Naive thymus-derived CD4-positive, alpha-beta T cell (primary cell): Measurements from ENCODE around the gene MDM2. TPM values are rescaled to one million over a fixed set of nuclear protein-coding genes. Genes with fewer than 3 reads are reported as not detected.

Experiments used
- ATAC-seq: fragments of 150-1000 bp; cut with Tn5 transposase; 2 replicates; pipeline ENCODE4 v1.10.0; 2021; ENCODE audit warnings: mild to moderate bottlenecking, moderate library complexity
- CTCF ChIA-PET: fragments of 350-600 bp; sonication (Branson Sonifier 250); formaldehyde crosslinking; loops from one replicate; lab custom pipeline; 2021; ENCODE audit warnings: antibody characterized with exemption; lab: Charles Lee
- POLR2A ChIA-PET: fragments of 350-600 bp; sonication (Branson Sonifier 250); formaldehyde crosslinking; loops from one replicate; lab custom pipeline; 2021; ENCODE audit warnings: antibody characterized with exemption, inconsistent platforms; lab: Charles Lee
- DNase-seq, 9 donors: peaks; one replicate each; pipeline versions ENCODE4 v3.0.0 to v3.0.0-alpha.2; 2020 to 2022; ENCODE audit warnings: mixed read lengths in 1 of 9
- H3K27ac ChIP-seq: one replicate; pipeline ENCODE4 v1.7.0; 2013; ENCODE audit warnings: mild to moderate bottlenecking, low read depth, low read length, moderate library complexity
- H3K27me3 ChIP-seq, 2 donors: one replicate each; pipeline ENCODE4 v1.7.0; 2013; ENCODE audit warnings: low read length in 2 of 2, mild to moderate bottlenecking in 2 of 2, moderate library complexity in 2 of 2; ENCODE audit not compliant: control insufficient read depth in 2 of 2, insufficient read depth in 2 of 2
- H3K36me3 ChIP-seq, 3 experiments: 1 replicate in 2 of 3; 2 replicates in 1 of 3; pipeline ENCODE4 v1.7.0; 2013; ENCODE audit warnings: low read length in 3 of 3, mild to moderate bottlenecking in 3 of 3, moderate library complexity in 1 of 3; ENCODE audit not compliant: insufficient read depth in 3 of 3, control insufficient read depth in 2 of 3
- H3K4me1 ChIP-seq, 2 donors: one replicate each; pipeline ENCODE4 v1.7.0; 2013; ENCODE audit warnings: low read length in 2 of 2, mild to moderate bottlenecking in 2 of 2, moderate library complexity in 1 of 2; ENCODE audit not compliant: control insufficient read depth in 2 of 2, insufficient read depth in 2 of 2
- H3K4me3 ChIP-seq: 2 replicates; pipeline ENCODE4 v1.7.0; 2013; ENCODE audit warnings: mild to moderate bottlenecking, low read length
- H3K9me3 ChIP-seq, 3 experiments: 1 replicate in 2 of 3; 2 replicates in 1 of 3; pipeline ENCODE4 v1.7.0; 2013; ENCODE audit warnings: low read length in 3 of 3; ENCODE audit not compliant: control insufficient read depth in 2 of 3
- H3K27ac Mint-ChIP-seq, 9 donors: one replicate each; pipeline ENCODE4 v1.8.0; 2020 to 2022; ENCODE audit warnings: mixed read lengths in 9 of 9, mild to moderate bottlenecking in 8 of 9, moderate library complexity in 5 of 9, inconsistent platforms in 2 of 9
- H3K27me3 Mint-ChIP-seq, 5 donors: one replicate each; pipeline ENCODE4 v1.8.0; 2021 to 2022; ENCODE audit warnings: mixed read lengths in 5 of 5, mild to moderate bottlenecking in 1 of 5
- H3K36me3 Mint-ChIP-seq, 5 donors: one replicate each; pipeline ENCODE4 v1.8.0; 2020 to 2022; ENCODE audit warnings: mixed read lengths in 5 of 5, mild to moderate bottlenecking in 3 of 5, inconsistent platforms in 1 of 5
- H3K4me1 Mint-ChIP-seq, 7 donors: one replicate each; pipeline ENCODE4 v1.8.0; 2020 to 2022; ENCODE audit warnings: mixed read lengths in 7 of 7, mild to moderate bottlenecking in 3 of 7, inconsistent platforms in 1 of 7
- H3K4me3 Mint-ChIP-seq, 10 donors: one replicate each; pipeline ENCODE4 v1.8.0; 2020 to 2022; ENCODE audit warnings: mild to moderate bottlenecking in 10 of 10, mixed read lengths in 10 of 10, moderate library complexity in 6 of 10, inconsistent platforms in 2 of 10
- H3K9me3 Mint-ChIP-seq, 11 donors: one replicate each; pipeline ENCODE4 v1.8.0; 2020 to 2022; ENCODE audit warnings: mixed read lengths in 11 of 11, mild to moderate bottlenecking in 4 of 11, inconsistent platforms in 1 of 11, moderate library complexity in 1 of 11
- intact Hi-C, 2 donors: fragments of 100-400 bp; cut with micrococcal nuclease; formaldehyde crosslinking; loops; one replicate each; pipeline ENCODE4 v1.15.1; 2023
- polyA plus RNA-seq, 2 donors: library from polyadenylated mRNA; unstranded; fragments of 300-500 nt; fragmentation: Illumina TruSeq; gene quantifications; one replicate each; pipeline ENCODE4 v1.2.3, GENCODE V29; 2021
- total RNA-seq, 6 experiments: library from RNA in 5 of 6; stranded (reverse) in 5 of 6; gene quantifications; 1 replicate in 5 of 6; 2 replicates in 1 of 6; pipeline ENCODE4 v1.2.3 and lab custom pipeline; 2021 to 2026

Gene MDM2
- total and polyA plus RNA-seq, 7 experiments from 2014 or later = 14.5 to 271 (median 79.8) TPM

DNA sequence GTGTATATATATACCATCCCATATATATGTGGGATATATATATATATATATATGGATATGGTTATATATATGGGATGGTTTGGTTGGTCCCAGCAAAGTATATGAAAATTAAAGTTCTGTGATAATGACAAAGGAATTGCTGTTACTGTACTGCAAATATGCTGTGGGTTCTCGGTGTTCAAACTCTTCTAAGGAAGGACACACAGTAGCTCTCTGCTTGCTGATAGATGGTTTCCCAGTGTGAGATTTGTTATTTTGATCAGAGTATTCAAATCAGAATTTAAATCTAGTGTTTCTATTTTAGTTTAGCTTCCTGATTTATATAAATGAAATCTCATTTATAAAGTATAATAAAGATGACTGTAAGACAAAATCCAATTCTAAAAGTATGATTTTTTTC lies 42.3 kb upstream of the MDM2 start:
- CTCF ChIA-PET = no interaction called here
- Histone ChIP-seq H3K27me3 (no peaks in the 10 kb centered on the region), H3K27ac (no peak overlapping the region), H3K4me3 (no peak overlapping the region), H3K9me3 (no peaks in the 10 kb centered on the region), H3K36me3 (peaks cover 0 to 27% (median 0%) of the 10 kb centered on the region in 3 experiments), H3K4me1 (no peaks in the 10 kb centered on the region)
- peaks cover 2 to 15% (median 9%) of the 10 kb centered on the region in 7 donors for H3K4me1 Mint-ChIP-seq
- peaks cover 8 to 40% (median 22%) of the 10 kb centered on the region in 5 donors for H3K36me3 Mint-ChIP-seq
- no peak for ATAC-seq
- H3K9me3 Mint-ChIP-seq = peaks cover 0 to 6% (median 0%) of the 10 kb centered on the region in 11 donors
- H3K27me3 Mint-ChIP-seq = no peaks in the 10 kb centered on the region
- no peak for DNase-seq
- no peak overlapping the region for H3K4me3 Mint-ChIP-seq
- intact Hi-C loops = no loop called here
- no peak overlapping the region for H3K27ac Mint-ChIP-seq
- POLR2A ChIA-PET = no interaction called here

DNA sequence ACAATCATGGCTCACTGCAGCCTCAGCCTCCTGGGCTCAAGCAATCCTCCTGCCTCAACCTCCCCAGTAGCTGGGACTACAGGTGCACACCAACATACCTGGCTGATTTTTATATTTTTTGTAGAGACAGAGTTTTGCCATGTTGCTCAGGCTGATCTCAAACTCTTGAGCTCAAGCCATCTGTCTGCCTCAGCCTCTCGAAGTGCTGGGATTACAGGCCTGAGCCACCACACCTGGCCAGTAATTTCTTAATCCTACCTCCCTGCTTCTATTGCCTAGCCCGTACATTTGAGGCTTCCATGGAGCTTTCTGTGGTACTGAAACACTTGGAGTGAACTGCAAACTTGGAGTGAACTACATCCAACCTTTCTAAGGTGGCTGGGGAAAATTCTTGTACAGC lies 41.3 kb upstream of the MDM2 start:
- peaks cover 0 to 6% (median 0%) of the 10 kb centered on the region in 11 donors for H3K9me3 Mint-ChIP-seq
- Histone ChIP-seq H3K9me3 (no peaks in the 10 kb centered on the region), H3K27me3 (no peaks in the 10 kb centered on the region), H3K36me3 (peaks cover 0 to 24% (median 0%) of the 10 kb centered on the region in 3 experiments), H3K4me1 (no peaks in the 10 kb centered on the region), H3K4me3 (no peak overlapping the region), H3K27ac (no peak overlapping the region)
- no peak overlapping the region for H3K27ac Mint-ChIP-seq
- H3K27me3 Mint-ChIP-seq = no peaks in the 10 kb centered on the region
- ChIA-PET CTCF (no interaction called here), POLR2A (interaction anchor here (0.6 kb wide), 1 partner anchor 423 kb away, joined by 3 read pairs; no protein-coding TSS in a partner anchor)
- DNase-seq = no peak
- H3K4me3 Mint-ChIP-seq = no peak overlapping the region
- intact Hi-C loops = no loop called here
- H3K36me3 Mint-ChIP-seq = peaks cover 5 to 34% (median 20%) of the 10 kb centered on the region in 5 donors
- peaks cover 1 to 16% (median 7%) of the 10 kb centered on the region in 7 donors for H3K4me1 Mint-ChIP-seq
- no peak for ATAC-seq

DNA sequence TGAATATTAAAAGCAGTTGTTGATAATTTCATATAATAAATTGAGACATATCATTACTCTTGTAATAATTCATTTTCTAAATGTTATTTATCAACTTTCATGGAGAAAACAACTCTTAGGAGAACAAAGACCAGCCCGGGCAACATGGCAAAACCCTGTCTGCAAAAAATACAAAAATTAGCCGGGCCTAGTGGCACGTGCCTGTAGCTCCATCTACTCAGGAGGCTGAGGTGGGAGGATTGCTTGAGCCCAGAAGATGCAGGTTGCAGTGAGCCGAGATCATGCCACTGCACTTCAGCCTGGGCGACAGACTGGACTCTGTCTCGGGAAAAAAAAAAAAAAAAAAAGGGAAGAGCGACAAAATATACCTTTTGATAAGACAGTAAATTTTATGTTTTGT lies 40.8 kb upstream of the MDM2 start:
- no peak overlapping the region for H3K4me3 ChIP-seq
- H3K36me3 ChIP-seq = peaks cover 0 to 19% (median 0%) of the 10 kb centered on the region in 3 experiments
- H3K9me3 ChIP-seq = no peaks in the 10 kb centered on the region
- Mint-ChIP-seq H3K4me1 (peaks cover 0 to 16% (median 4%) of the 10 kb centered on the region in 7 donors), H3K36me3 (peaks cover 3 to 28% (median 15%) of the 10 kb centered on the region in 5 donors), H3K27ac (no peak overlapping the region), H3K4me3 (no peak overlapping the region), H3K9me3 (peaks cover 0 to 6% (median 0%) of the 10 kb centered on the region in 11 donors), H3K27me3 (no peaks in the 10 kb centered on the region)
- H3K27ac ChIP-seq = no peak overlapping the region
- H3K4me1 ChIP-seq = no peaks in the 10 kb centered on the region
- intact Hi-C loops = no loop called here
- POLR2A ChIA-PET = no interaction called here
- no peak for ATAC-seq
- H3K27me3 ChIP-seq = no peaks in the 10 kb centered on the region
- no peak for DNase-seq
- CTCF ChIA-PET = no interaction called here

DNA sequence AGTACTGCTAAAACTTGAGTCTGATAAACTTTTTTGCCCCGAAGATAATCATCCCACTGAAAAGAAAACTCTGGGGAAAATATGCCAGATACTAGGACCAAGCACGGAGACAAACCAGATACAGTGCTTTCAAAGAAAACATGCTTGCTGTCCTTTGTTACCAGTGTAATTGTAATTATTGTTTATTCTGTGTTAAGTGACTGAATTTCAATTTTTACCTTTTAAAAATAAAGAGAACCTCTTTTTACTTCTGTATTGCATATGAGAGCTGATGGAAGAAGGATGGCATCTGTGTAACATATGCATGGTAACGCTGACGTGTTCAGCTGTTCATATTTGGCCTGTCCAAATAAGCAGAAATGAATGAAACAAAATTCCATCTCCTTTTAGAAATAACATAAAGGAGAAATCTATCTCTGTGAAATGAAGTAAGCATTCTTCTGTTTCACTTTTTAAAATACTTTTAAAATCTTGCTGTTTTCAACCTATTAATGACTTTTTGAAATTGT lies 39.5 kb upstream of the MDM2 start:
- Mint-ChIP-seq H3K27ac (no peak overlapping the region), H3K4me1 (peaks cover 9 to 29% (median 16%) of the 10 kb centered on the region in 7 donors), H3K27me3 (no peaks in the 10 kb centered on the region), H3K36me3 (peaks cover 3 to 24% (median 11%) of the 10 kb centered on the region in 5 donors), H3K9me3 (peaks cover 0 to 6% (median 0%) of the 10 kb centered on the region in 11 donors), H3K4me3 (no peak overlapping the region)
- H3K4me1 ChIP-seq = peaks cover 5 to 9% of the 10 kb centered on the region in 2 donors
- H3K9me3 ChIP-seq = no peaks in the 10 kb centered on the region
- ChIA-PET CTCF (no interaction called here), POLR2A (no interaction called here)
- ATAC-seq (no peak), DNase-seq (no peak)
- H3K36me3 ChIP-seq = peaks cover 0 to 13% (median 0%) of the 10 kb centered on the region in 3 experiments
- no peak overlapping the region for H3K27ac ChIP-seq
- no peak overlapping the region for H3K4me3 ChIP-seq
- intact Hi-C loops = no loop called here
- H3K27me3 ChIP-seq = no peaks in the 10 kb centered on the region

DNA sequence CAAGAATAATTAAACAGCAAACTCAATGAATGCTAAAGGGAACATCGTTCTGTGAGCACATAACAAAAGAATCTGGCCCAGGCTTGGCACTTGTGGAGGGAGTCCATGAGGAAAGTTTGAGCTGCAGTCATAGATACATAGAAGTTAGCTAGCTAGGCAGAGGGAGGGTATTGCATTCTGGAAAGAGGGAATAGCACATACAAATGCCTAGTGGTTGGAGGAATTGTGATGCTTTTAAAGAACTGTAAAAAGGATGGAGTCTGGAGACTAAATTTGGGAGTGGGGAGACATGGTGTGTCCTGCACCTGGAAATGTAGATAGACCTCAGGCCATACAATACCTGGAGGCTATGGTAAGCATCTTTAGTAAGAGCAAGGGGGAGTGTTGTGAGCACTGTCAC lies 38.0 kb upstream of the MDM2 start:
- CTCF ChIA-PET = interaction anchor here (1.2 kb wide), 1 partner anchor 24 kb away, joined by 3 read pairs; the partner anchor contains the start of gene SLC35E3
- H3K4me3 Mint-ChIP-seq = no peak overlapping the region
- peaks cover 0 to 6% (median 0%) of the 10 kb centered on the region in 11 donors for H3K9me3 Mint-ChIP-seq
- peaks cover 0 to 5% (median 0%) of the 10 kb centered on the region in 3 experiments for H3K36me3 ChIP-seq
- POLR2A ChIA-PET = interaction anchor here (1.3 kb wide), 1 partner anchor 37 kb away, joined by 3 read pairs; no protein-coding TSS in a partner anchor
- intact Hi-C loops = loop anchor here in 1 of 2 donors (5.0 kb wide), 1 partner anchor 37 kb away; the partner anchor contains the start of gene MDM2
- no peak for ATAC-seq
- no peaks in the 10 kb centered on the region for H3K9me3 ChIP-seq
- H3K4me1 Mint-ChIP-seq = peaks cover 9 to 36% (median 23%) of the 10 kb centered on the region in 7 donors
- H3K27me3 Mint-ChIP-seq = no peaks in the 10 kb centered on the region
- H3K36me3 Mint-ChIP-seq = peaks cover 0 to 13% (median 4%) of the 10 kb centered on the region in 5 donors
- no peak overlapping the region for H3K27ac ChIP-seq
- no peaks in the 10 kb centered on the region for H3K27me3 ChIP-seq
- H3K4me3 ChIP-seq = no peak overlapping the region
- peaks cover 5 to 15% of the 10 kb centered on the region in 2 donors for H3K4me1 ChIP-seq
- DNase-seq = no peak
- H3K27ac Mint-ChIP-seq = peak overlapping the region in 7 of 9 donors; percentile 11 to 82 (median 42)

DNA sequence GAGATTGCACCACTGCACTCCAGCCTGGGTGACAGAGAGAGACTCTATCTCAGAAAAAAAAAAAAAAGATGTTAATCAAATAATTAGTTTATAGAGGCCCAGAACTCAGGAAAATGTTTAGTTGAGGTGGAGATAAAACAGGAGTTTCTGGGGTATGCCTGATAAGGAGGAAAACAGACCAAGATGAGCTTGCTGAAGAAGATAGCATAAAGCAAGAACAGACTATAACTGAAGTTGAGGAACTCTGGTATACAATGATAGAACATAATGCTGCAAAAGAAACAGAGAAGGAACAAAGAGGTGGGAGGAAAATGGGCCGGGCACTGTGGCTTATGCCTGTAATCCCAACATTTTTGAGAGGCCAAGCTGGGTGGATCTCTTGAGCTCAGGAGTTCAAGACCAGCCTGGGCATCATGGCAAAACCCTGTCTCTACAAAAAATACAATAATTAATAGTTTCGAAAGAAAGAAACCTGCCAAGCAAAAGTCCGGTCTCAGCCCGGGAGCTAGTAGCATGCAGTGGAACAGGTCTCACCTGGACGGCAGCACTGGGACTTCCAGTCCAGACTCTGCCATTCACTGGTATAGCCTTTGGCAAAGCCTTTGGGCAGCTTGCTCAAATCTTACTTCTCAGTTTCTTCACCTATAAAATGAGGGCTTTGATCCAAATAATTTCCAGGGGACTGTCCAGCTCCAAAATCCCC lies 36.6 kb upstream of the MDM2 start:
- no peak for DNase-seq

More for the DNA sequence above, 36.6 kb upstream of the MDM2 start:
- Histone ChIP-seq H3K27me3 (no peaks in the 10 kb centered on the region), H3K27ac (no peak overlapping the region), H3K9me3 (no peaks in the 10 kb centered on the region), H3K4me1 (peaks cover 5 to 15% of the 10 kb centered on the region in 2 donors), H3K36me3 (peaks cover 0 to 5% (median 0%) of the 10 kb centered on the region in 3 experiments), H3K4me3 (no peak overlapping the region)
- ATAC-seq = no peak
- peaks cover 0 to 6% (median 0%) of the 10 kb centered on the region in 11 donors for H3K9me3 Mint-ChIP-seq
- H3K36me3 Mint-ChIP-seq = peaks cover 0 to 13% (median 4%) of the 10 kb centered on the region in 5 donors
- no peaks in the 10 kb centered on the region for H3K27me3 Mint-ChIP-seq
- H3K4me1 Mint-ChIP-seq = peaks cover 9 to 36% (median 23%) of the 10 kb centered on the region in 7 donors
- H3K4me3 Mint-ChIP-seq = no peak overlapping the region
- ChIA-PET POLR2A (interaction anchor here (0.5 to 1.4 kb wide), 5 partner anchors 9 to 394 kb away, joined by 3 to 7 read pairs (median 3); partner anchors contain the start of genes MDM2 and SLC35E3), CTCF (interaction anchor here (0.6 to 1.2 kb wide), 2 partner anchors 25 to 334 kb away, joined by 3 read pairs; partner anchors contain the start of gene SLC35E3)
- H3K27ac Mint-ChIP-seq = peak overlapping the region in 8 of 9 donors; percentile 9 to 83 (median 46)
- intact Hi-C loops = loop anchor here in 1 of 2 donors (5.0 kb wide), 1 partner anchor 36 kb away; the partner anchor contains the start of gene MDM2
